H9 (cell line): Measurements from ENCODE around the gene RBP7. TPM values are rescaled to one million over a fixed set of nuclear protein-coding genes. Genes with fewer than 3 reads are reported as not detected.

ENCODE experiments used
- DNase-seq: peaks from one replicate; pipeline ENCODE4 v3.0.0-alpha.2; 2017
- H2AFZ ChIP-seq: one replicate; pipeline ENCODE4 v1.6.1; 2013; ENCODE audit warnings: mild to moderate bottlenecking, low read length, control low read depth, moderate library complexity
- H2AK5ac ChIP-seq: 2 replicates; pipeline ENCODE4 v1.6.1; 2013; ENCODE audit warnings: low read length, control low read depth, mixed read lengths; ENCODE audit not compliant: insufficient read length
- H2BK120ac ChIP-seq: one replicate; pipeline ENCODE4 v1.6.1; 2013; ENCODE audit warnings: low read depth, mild to moderate bottlenecking, low read length, control low read depth, inconsistent platforms; ENCODE audit not compliant: poor library complexity, severe bottlenecking
- H2BK12ac ChIP-seq: 2 replicates; pipeline ENCODE4 v1.6.1; 2013; ENCODE audit warnings: low read length, control low read depth, mixed read lengths, low read depth; ENCODE audit not compliant: insufficient read length
- H2BK15ac ChIP-seq: 2 replicates; pipeline ENCODE4 v1.6.1; 2013; ENCODE audit warnings: low read depth, low read length, control low read depth
- H2BK20ac ChIP-seq: one replicate; pipeline ENCODE4 v1.6.1; 2013; ENCODE audit warnings: low read depth, mild to moderate bottlenecking, low read length, control low read depth, inconsistent platforms; ENCODE audit not compliant: poor library complexity, severe bottlenecking
- H2BK5ac ChIP-seq: 2 replicates; pipeline ENCODE4 v1.6.1; 2013; ENCODE audit warnings: low read length, control low read depth, mixed read lengths; ENCODE audit not compliant: insufficient read length
- H3K14ac ChIP-seq: 2 replicates; pipeline ENCODE4 v1.6.1; 2013; ENCODE audit warnings: low read length, control low read depth; ENCODE audit not compliant: insufficient read depth
- H3K18ac ChIP-seq: 2 replicates; pipeline ENCODE4 v1.6.1; 2013; ENCODE audit warnings: low read depth, mild to moderate bottlenecking, mixed read lengths, low read length, control low read depth; ENCODE audit not compliant: insufficient read length
- H3K23ac ChIP-seq: 2 replicates; pipeline ENCODE4 v1.6.1; 2013; ENCODE audit warnings: low read length, control low read depth, mixed read lengths, low read depth; ENCODE audit not compliant: insufficient read length
- H3K23me2 ChIP-seq: 2 replicates; pipeline ENCODE4 v1.6.1; 2013; ENCODE audit warnings: low read depth, mild to moderate bottlenecking, mixed read lengths, low read length, control low read depth; ENCODE audit not compliant: insufficient read length, poor library complexity, severe bottlenecking
- H3K27ac ChIP-seq: 2 replicates; pipeline ENCODE4 v1.5.1; 2013; ENCODE audit warnings: low read length, control low read depth, mixed read lengths, low read depth; ENCODE audit not compliant: insufficient read length
- H3K27me3 ChIP-seq: 2 replicates; pipeline ENCODE4 v1.6.1; 2013; ENCODE audit warnings: low read length, control low read depth, inconsistent platforms; ENCODE audit not compliant: insufficient read depth
- H3K4ac ChIP-seq: 2 replicates; pipeline ENCODE4 v1.6.1; 2013; ENCODE audit warnings: low read depth, mild to moderate bottlenecking, control low read depth, inconsistent platforms, low read length, moderate library complexity
- H3K4me1 ChIP-seq: 2 replicates; pipeline ENCODE4 v1.6.1; 2013; ENCODE audit warnings: low read length, control low read depth, inconsistent platforms; ENCODE audit not compliant: insufficient read depth
- H3K4me2 ChIP-seq: 2 replicates; pipeline ENCODE4 v1.6.1; 2013; ENCODE audit warnings: low read length, control low read depth, mixed read lengths; ENCODE audit not compliant: insufficient read length, insufficient read depth
- H3K56ac ChIP-seq: 2 replicates; pipeline ENCODE4 v1.6.1; 2013; ENCODE audit warnings: low read depth, mild to moderate bottlenecking, mixed read lengths, low read length, control low read depth; ENCODE audit not compliant: insufficient read length
- H3K79me1 ChIP-seq: 2 replicates; pipeline ENCODE4 v1.6.1; 2013; ENCODE audit warnings: low read depth, mild to moderate bottlenecking, moderate library complexity, low read length, control low read depth, inconsistent platforms; ENCODE audit not compliant: insufficient read depth, poor library complexity, severe bottlenecking
- H3K79me2 ChIP-seq: 2 replicates; pipeline ENCODE4 v1.6.1; 2013; ENCODE audit warnings: low read length, control low read depth, inconsistent platforms; ENCODE audit not compliant: insufficient read depth
- H3K9ac ChIP-seq: 2 replicates; pipeline ENCODE4 v1.6.1; 2013; ENCODE audit warnings: low read length, control low read depth, mixed read lengths; ENCODE audit not compliant: insufficient read length; ENCODE audit errors: extremely low read depth
- H3K9me3 ChIP-seq: one replicate; pipeline ENCODE4 v1.6.1; 2013; ENCODE audit warnings: low read depth, low read length, inconsistent platforms; ENCODE audit not compliant: control insufficient read depth
- H3T11ph ChIP-seq: one replicate; pipeline ENCODE4 v1.6.1; 2013; ENCODE audit warnings: mild to moderate bottlenecking, low read length, control low read depth, inconsistent platforms
- H4K20me1 ChIP-seq: one replicate; pipeline ENCODE4 v1.6.1; 2013; ENCODE audit not compliant: control insufficient read depth, insufficient read length, insufficient read depth
- H4K5ac ChIP-seq: 2 replicates; pipeline ENCODE4 v1.6.1; 2013; ENCODE audit warnings: low read depth, mild to moderate bottlenecking, mixed read lengths, low read length, control low read depth; ENCODE audit not compliant: insufficient read length
- H4K8ac ChIP-seq: replicated peaks from 2 replicates; pipeline ENCODE4 v1.6.1; 2013; ENCODE audit warnings: low read length, control low read depth, mixed read lengths, low read depth; ENCODE audit not compliant: insufficient read length
- H4K91ac ChIP-seq: 2 replicates; pipeline ENCODE4 v1.6.1; 2013; ENCODE audit warnings: low read depth, mild to moderate bottlenecking, moderate library complexity, mixed read lengths, low read length, control low read depth; ENCODE audit not compliant: insufficient read length
- H3K27ac Mint-ChIP-seq, 3 experiments: 2 replicates in 2 of 3; 3 replicates in 1 of 3; pipeline ENCODE4 v1.8.0; 2020 to 2021; ENCODE audit warnings: mixed read lengths in 3 of 3, mild to moderate bottlenecking in 1 of 3, moderate library complexity in 1 of 3
- H3K27me3 Mint-ChIP-seq: 2 replicates; pipeline ENCODE4 v1.8.0; 2021; ENCODE audit warnings: low read depth, mild to moderate bottlenecking, moderate library complexity, mixed read lengths
- H3K36me3 Mint-ChIP-seq, 3 experiments: 2 replicates in 2 of 3; 3 replicates in 1 of 3; pipeline ENCODE4 v1.8.0; 2020 to 2021; ENCODE audit warnings: low read depth in 3 of 3, mixed read lengths in 3 of 3; ENCODE audit not compliant: insufficient read depth in 1 of 3
- H3K4me1 Mint-ChIP-seq, 2 experiments: 2 replicates each; pipeline ENCODE4 v1.8.0; 2020; ENCODE audit warnings: mixed read lengths in 2 of 2
- H3K4me3 Mint-ChIP-seq, 2 experiments: 2 replicates in 1 of 2; 3 replicates in 1 of 2; pipeline ENCODE4 v1.8.0; 2020 to 2021; ENCODE audit warnings: mild to moderate bottlenecking in 2 of 2, mixed read lengths in 2 of 2, moderate library complexity in 1 of 2
- H3K9me3 Mint-ChIP-seq, 2 experiments: 2 replicates in 1 of 2; 3 replicates in 1 of 2; pipeline ENCODE4 v1.8.0; 2020; ENCODE audit warnings: mild to moderate bottlenecking in 2 of 2, mixed read lengths in 2 of 2, moderate library complexity in 1 of 2
- total RNA-seq: library from RNA; stranded (reverse); gene quantifications from 2 replicates; pipeline ENCODE4 v1.2.1, GENCODE V29; 2021
- TF ChIP-seq, protein P1 (sequence below): fragments of 200-600 bp; sonication (generic); conservative IDR thresholded peaks from 3 replicates; pipeline ENCODE4 v1.8.0; 2021; ENCODE audit warnings: antibody characterized with exemption, mild to moderate bottlenecking

RBP7 gene
- total RNA-seq, 1 experiment from 2014 or later = 4.5 TPM

DNA sequence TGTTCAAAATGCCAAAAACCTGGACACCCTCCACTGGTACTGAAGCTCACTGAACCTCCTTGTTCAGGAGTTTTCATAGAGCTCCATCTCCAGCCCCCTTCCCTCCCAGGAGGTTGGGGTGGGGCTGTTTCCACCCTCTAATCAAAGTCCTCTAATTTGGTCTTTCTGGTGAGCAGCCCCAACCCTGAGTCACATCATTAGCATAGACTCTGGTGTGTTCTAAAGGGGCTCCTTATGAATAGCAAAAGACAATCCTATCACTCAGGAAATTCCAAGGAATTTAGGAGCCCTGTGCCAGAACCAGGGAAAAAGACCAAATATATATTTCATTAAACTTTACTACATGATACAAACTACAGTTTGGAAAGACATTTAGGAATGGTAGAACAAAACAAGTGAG is 22.5 kb downstream of the RBP7 start:
- no peak overlapping the region for H4K5ac ChIP-seq
- H3K14ac ChIP-seq = no peak overlapping the region
- H2BK15ac ChIP-seq = no peak overlapping the region
- H2BK120ac ChIP-seq = no peak overlapping the region
- no peaks in the 10 kb centered on the region for H3K36me3 Mint-ChIP-seq
- H3K18ac ChIP-seq = no peak overlapping the region
- no peak overlapping the region for H2BK5ac ChIP-seq
- no peak overlapping the region for H2AFZ ChIP-seq
- H3K79me1 ChIP-seq = no peaks in the 10 kb centered on the region
- H3K9me3 Mint-ChIP-seq = no peaks in the 10 kb centered on the region; a peak in 1 of 5 replicates
- no peak for DNase-seq
- H3T11ph ChIP-seq = no peak overlapping the region
- no peak overlapping the region for H3K27ac Mint-ChIP-seq
- no peaks in the 10 kb centered on the region for H3K4me1 Mint-ChIP-seq
- H3K23me2 ChIP-seq = peaks cover 3% of the 10 kb centered on the region
- H3K4me2 ChIP-seq = no peak overlapping the region
- no peak overlapping the region for H2AK5ac ChIP-seq
- H2BK12ac ChIP-seq = no peak overlapping the region
- H3K4ac ChIP-seq = no peak overlapping the region
- no peak overlapping the region for H3K9ac ChIP-seq
- no peak overlapping the region for H4K91ac ChIP-seq
- H3K4me1 ChIP-seq = no peaks in the 10 kb centered on the region
- H4K20me1 ChIP-seq = no peaks in the 10 kb centered on the region
- H4K8ac ChIP-seq = no peak overlapping the region
- H3K27ac ChIP-seq = no peak overlapping the region
- H3K4me3 Mint-ChIP-seq = no peak overlapping the region
- TF ChIP-seq, protein P1, sequence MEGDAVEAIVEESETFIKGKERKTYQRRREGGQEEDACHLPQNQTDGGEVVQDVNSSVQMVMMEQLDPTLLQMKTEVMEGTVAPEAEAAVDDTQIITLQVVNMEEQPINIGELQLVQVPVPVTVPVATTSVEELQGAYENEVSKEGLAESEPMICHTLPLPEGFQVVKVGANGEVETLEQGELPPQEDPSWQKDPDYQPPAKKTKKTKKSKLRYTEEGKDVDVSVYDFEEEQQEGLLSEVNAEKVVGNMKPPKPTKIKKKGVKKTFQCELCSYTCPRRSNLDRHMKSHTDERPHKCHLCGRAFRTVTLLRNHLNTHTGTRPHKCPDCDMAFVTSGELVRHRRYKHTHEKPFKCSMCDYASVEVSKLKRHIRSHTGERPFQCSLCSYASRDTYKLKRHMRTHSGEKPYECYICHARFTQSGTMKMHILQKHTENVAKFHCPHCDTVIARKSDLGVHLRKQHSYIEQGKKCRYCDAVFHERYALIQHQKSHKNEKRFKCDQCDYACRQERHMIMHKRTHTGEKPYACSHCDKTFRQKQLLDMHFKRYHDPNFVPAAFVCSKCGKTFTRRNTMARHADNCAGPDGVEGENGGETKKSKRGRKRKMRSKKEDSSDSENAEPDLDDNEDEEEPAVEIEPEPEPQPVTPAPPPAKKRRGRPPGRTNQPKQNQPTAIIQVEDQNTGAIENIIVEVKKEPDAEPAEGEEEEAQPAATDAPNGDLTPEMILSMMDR = no peak
- no peak overlapping the region for H2BK20ac ChIP-seq
- H3K27me3 ChIP-seq = no peaks in the 10 kb centered on the region
- no peaks in the 10 kb centered on the region for H3K79me2 ChIP-seq
- no peaks in the 10 kb centered on the region for H3K9me3 ChIP-seq
- H3K27me3 Mint-ChIP-seq = peaks cover 3% of the 10 kb centered on the region; the same call in 1 of the 2 replicates
- no peak overlapping the region for H3K23ac ChIP-seq
- no peak overlapping the region for H3K56ac ChIP-seq
